Small intestine (tissue), 7 donors: ENCODE data around the gene CHRNA3. TPM values are rescaled to one million over a fixed set of nuclear protein-coding genes. Genes with fewer than 3 reads are reported as not detected.

Experiments
- DNase-seq, 2 donors: peaks; one replicate each; pipeline versions ENCODE4 v3.0.0 to v3.0.0-alpha.2; 2013
- FAIRE-seq: peaks from 2 replicates; lab custom pipeline; 2012; peaks lifted over from hg19 to GRCh38; lab: Jason Lieb, UNC
- H3K27ac ChIP-seq, 3 donors: one replicate each; pipeline ENCODE4 v1.5.1; 2013; ENCODE audit warnings: low read length in 2 of 3, mild to moderate bottlenecking in 2 of 3, control low read depth in 1 of 3, inconsistent platforms in 1 of 3, low read depth in 1 of 3, moderate library complexity in 1 of 3
- H3K27me3 ChIP-seq, 3 donors: one replicate each; pipeline ENCODE4 v1.6.1; 2013; ENCODE audit warnings: low read length in 3 of 3, inconsistent platforms in 1 of 3; ENCODE audit not compliant: control insufficient read depth in 3 of 3, insufficient read depth in 3 of 3
- H3K36me3 ChIP-seq, 3 donors: one replicate each; pipeline ENCODE4 v1.6.1; 2013; ENCODE audit warnings: low read length in 3 of 3, inconsistent platforms in 1 of 3, low read depth in 1 of 3, mild to moderate bottlenecking in 1 of 3, moderate library complexity in 1 of 3; ENCODE audit not compliant: control insufficient read depth in 3 of 3, insufficient read depth in 2 of 3
- H3K4me1 ChIP-seq, 3 donors: one replicate each; pipeline ENCODE4 v1.6.1; 2013; ENCODE audit warnings: low read length in 2 of 3, inconsistent platforms in 1 of 3, low read depth in 1 of 3, mild to moderate bottlenecking in 1 of 3, moderate library complexity in 1 of 3; ENCODE audit not compliant: control insufficient read depth in 3 of 3, insufficient read depth in 2 of 3
- H3K4me3 ChIP-seq, 3 donors: one replicate each; pipeline ENCODE4 v1.5.1; 2013; ENCODE audit warnings: low read length in 3 of 3, control low read depth in 1 of 3, inconsistent platforms in 1 of 3, low read depth in 1 of 3, mild to moderate bottlenecking in 1 of 3, moderate library complexity in 1 of 3
- H3K9me3 ChIP-seq, 2 donors: one replicate each; pipeline ENCODE4 v1.6.1; 2013; ENCODE audit warnings: low read depth in 1 of 2, low read length in 1 of 2; ENCODE audit not compliant: control insufficient read depth in 2 of 2, insufficient read depth in 1 of 2
- WGBS, 3 donors: extraction: QIAGEN DNeasy Blood & Tissue Kit; methylation state at CpG; one replicate each; pipeline ENCODE4 v1.1.7; 2013; 5-methylcytosine and 5-hydroxymethylcytosine counted together
- polyA plus RNA-seq, 4 donors: library from polyadenylated mRNA; stranded (reverse) in 3 of 4; unstranded in 1 of 4; fragments of 200-250 nt in 3 of 4; fragments of 120-200 nt in 1 of 4; gene quantifications; one replicate each; pipeline versions ENCODE4 v1.2.1 to v1.2.3, GENCODE V29; 2013
- donor health status: healthy with polysubstance abuse.
- donor health status: control.
- donor health status: control.
- donor health status: Bipolar disorder and iron deficiency.
- donor health status: healthy.

Gene CHRNA3
- polyA plus RNA-seq, 4 donors = 2.2 to 7.3 TPM; not detected in 2

GRCh38 chr15:78605201-78605600 is 15.6 kb downstream of the CHRNA3 start:
- WGBS, 3 donors = 90 to 92% (median 91%) methylated on average over 5 of the region's 5 CpGs
- DNase-seq (no peak), FAIRE-seq (no peak)
- no peaks in the 10 kb centered on the region for H3K36me3 ChIP-seq
- peaks cover 0 to 4% (median 0%) of the 10 kb centered on the region in 3 donors for H3K27me3 ChIP-seq
- H3K27ac ChIP-seq = no peak overlapping the region
- H3K4me3 ChIP-seq = no peak overlapping the region
- no peaks in the 10 kb centered on the region for H3K9me3 ChIP-seq
- no peaks in the 10 kb centered on the region for H3K4me1 ChIP-seq

DNA sequence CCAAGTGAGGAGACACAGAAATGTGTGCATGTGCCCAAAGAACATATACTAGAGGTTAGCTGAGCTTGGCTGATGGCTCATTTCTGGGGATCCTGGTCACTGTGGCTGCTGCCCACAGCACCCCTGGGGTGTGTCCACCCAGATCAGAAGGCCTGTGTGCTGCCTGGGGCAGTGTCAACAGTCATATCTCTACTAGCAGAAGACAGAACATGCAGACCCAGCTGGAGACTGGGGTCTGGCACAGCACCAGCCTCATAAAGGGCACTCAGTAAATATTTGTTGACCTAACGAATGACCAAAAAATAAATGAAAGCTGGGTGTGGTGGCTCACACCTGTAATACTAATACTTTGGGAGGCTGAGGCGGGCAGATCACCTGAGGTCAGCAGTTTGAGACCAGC is 16.4 kb downstream of the CHRNA3 start:
- Histone ChIP-seq H3K27me3 (peaks cover 0 to 4% (median 0%) of the 10 kb centered on the region in 3 donors), H3K4me1 (no peaks in the 10 kb centered on the region), H3K9me3 (no peaks in the 10 kb centered on the region), H3K27ac (no peak overlapping the region), H3K4me3 (no peak overlapping the region), H3K36me3 (no peaks in the 10 kb centered on the region)
- 55 to 84% (median 64%) methylated on average over 2 of the region's 2 CpGs for WGBS, 3 donors
- no peak for FAIRE-seq
- peak in 1 of 2 donors; percentile 20 for DNase-seq

DNA sequence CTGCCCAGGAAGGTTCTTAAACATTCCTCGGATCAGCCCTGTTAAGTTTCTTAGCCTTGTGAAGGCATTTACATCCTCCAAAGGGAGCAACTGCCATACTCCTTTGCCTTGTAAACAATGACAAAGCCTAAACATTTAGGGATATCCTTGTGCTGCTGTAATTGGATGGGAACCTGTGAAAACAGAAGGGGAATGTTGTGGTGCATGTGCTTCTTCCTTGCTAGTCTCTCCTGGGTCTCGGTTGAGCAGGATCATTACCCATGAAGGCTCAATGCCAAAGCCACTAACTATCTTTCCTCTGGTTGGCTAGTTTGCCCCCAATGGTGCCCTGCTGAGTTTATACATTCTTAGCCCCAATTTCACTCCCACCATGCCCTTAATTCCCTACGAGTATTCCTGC is 17.3 kb downstream of the CHRNA3 start:
- DNase-seq (no peak), FAIRE-seq (no peak)
- no peaks in the 10 kb centered on the region for H3K9me3 ChIP-seq
- peaks cover 0 to 4% (median 0%) of the 10 kb centered on the region in 3 donors for H3K27me3 ChIP-seq
- no peaks in the 10 kb centered on the region for H3K4me1 ChIP-seq
- no peak overlapping the region for H3K4me3 ChIP-seq
- H3K36me3 ChIP-seq = no peaks in the 10 kb centered on the region
- WGBS, 3 donors = 57 to 74% (median 63%) methylated on average over 3 of the region's 3 CpGs
- no peak overlapping the region for H3K27ac ChIP-seq

GRCh38 chr15:78599189-78599588 is 21.6 kb downstream of the CHRNA3 start:
- peaks cover 0 to 2% (median 0%) of the 10 kb centered on the region in 3 donors for H3K27me3 ChIP-seq
- FAIRE-seq (no peak), DNase-seq (no peak)
- no peaks in the 10 kb centered on the region for H3K9me3 ChIP-seq
- H3K27ac ChIP-seq = no peak overlapping the region
- no peak overlapping the region for H3K4me3 ChIP-seq
- no peaks in the 10 kb centered on the region for H3K4me1 ChIP-seq
- H3K36me3 ChIP-seq = no peaks in the 10 kb centered on the region

- WGBS, 3 donors = 88 to 90% (median 89%) methylated on average over 3 of the region's 3 CpGs
- FAIRE-seq (no peak), DNase-seq (no peak)
- H3K9me3 ChIP-seq = no peaks in the 10 kb centered on the region
- H3K4me3 ChIP-seq = no peak overlapping the region
- no peaks in the 10 kb centered on the region for H3K36me3 ChIP-seq
- H3K4me1 ChIP-seq = no peaks in the 10 kb centered on the region
- no peak overlapping the region for H3K27ac ChIP-seq
- no peaks in the 10 kb centered on the region for H3K27me3 ChIP-seq
Observed at GRCh38 chr15:78598348-78598747, 22.4 kb downstream of the CHRNA3 start.

DNA sequence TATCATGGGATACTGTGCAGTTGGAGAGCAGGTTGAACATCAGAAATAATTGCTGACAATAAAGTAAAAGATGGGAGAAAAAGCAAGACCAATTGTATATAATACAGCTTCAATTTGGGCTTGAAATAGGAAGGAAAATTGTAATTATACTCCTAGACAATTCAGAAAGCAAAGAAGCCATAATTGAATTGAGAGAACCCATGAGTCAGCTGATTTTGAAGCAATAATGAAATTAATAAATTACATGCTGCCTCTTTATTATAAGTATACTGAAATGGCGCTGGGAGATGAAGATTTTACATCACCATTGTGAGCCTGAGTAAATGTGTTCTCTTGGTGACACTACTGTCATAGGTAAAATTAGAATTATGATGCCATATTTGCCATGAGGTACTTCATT is 23.2 kb downstream of the CHRNA3 start:
- no peak overlapping the region for H3K4me3 ChIP-seq
- H3K27me3 ChIP-seq = no peaks in the 10 kb centered on the region
- DNase-seq = no peak
- H3K4me1 ChIP-seq = no peaks in the 10 kb centered on the region
- no peak for FAIRE-seq
- 89 to 98% (median 94%) methylated on average over 1 of the region's 1 CpG for WGBS, 3 donors
- H3K27ac ChIP-seq = no peak overlapping the region
- H3K9me3 ChIP-seq = no peaks in the 10 kb centered on the region
- no peaks in the 10 kb centered on the region for H3K36me3 ChIP-seq

GRCh38 chr15:78574944-78575343 is 45.9 kb downstream of the CHRNA3 start:
- H3K4me3 ChIP-seq = no peak overlapping the region
- H3K9me3 ChIP-seq = no peaks in the 10 kb centered on the region
- FAIRE-seq (no peak), DNase-seq (no peak)
- H3K36me3 ChIP-seq = no peaks in the 10 kb centered on the region
- no peaks in the 10 kb centered on the region for H3K27me3 ChIP-seq
- no peaks in the 10 kb centered on the region for H3K4me1 ChIP-seq
- 95 to 100% (median 96%) methylated on average over 1 of the region's 1 CpG for WGBS, 3 donors
- no peak overlapping the region for H3K27ac ChIP-seq

DNA sequence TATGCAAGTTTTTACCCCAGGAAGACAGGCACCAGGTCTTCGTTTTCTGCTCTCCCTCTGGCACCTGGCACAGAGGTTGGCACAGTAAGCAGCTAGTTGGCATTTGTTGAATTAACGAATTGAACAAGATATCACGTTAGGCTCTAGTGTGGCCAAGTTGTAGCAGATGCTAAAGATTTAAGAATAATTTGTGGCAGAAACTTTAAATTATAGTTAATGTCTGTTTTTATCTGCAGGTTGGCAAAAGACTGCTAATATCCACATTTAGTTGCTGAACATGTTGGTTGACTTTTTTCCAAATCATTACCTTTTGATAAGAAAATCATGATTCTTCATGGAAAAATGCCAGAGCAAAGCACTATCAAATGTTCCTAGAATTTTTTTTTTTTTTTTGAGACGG is 47.4 kb downstream of the CHRNA3 start:
- Histone ChIP-seq H3K4me3 (no peak overlapping the region), H3K27ac (no peak overlapping the region), H3K36me3 (no peaks in the 10 kb centered on the region), H3K9me3 (no peaks in the 10 kb centered on the region), H3K27me3 (no peaks in the 10 kb centered on the region), H3K4me1 (no peaks in the 10 kb centered on the region)
- no peak for DNase-seq
- WGBS, 3 donors = 65 to 89% (median 76%) methylated on average over 4 of the region's 4 CpGs
- no peak for FAIRE-seq

DNA sequence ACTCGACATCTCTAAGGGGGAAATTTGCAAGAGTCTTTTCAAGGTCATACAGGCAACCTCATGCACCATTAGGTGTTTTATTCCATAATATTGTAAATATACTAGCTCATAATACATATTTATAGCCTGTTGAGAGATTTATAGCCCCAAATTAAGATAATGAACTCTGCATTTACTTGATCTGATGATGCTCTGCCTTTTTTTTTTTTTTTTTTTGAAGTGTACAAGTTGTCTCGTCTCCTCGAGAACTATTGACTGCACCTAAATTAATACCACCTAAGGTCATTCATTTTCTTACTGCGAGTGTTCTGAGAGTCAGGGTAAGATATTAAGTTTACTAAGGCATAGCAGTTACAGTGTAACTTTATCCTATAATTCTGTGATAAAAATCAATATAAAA is 49.4 kb downstream of the CHRNA3 start:
- no peak for FAIRE-seq

More for the DNA sequence above, 49.4 kb downstream of the CHRNA3 start:
- WGBS, 3 donors = 38 to 74% (median 51%) methylated on average over 4 of the region's 4 CpGs
- Histone ChIP-seq H3K4me3 (no peak overlapping the region), H3K4me1 (no peaks in the 10 kb centered on the region), H3K27ac (no peak overlapping the region), H3K9me3 (no peaks in the 10 kb centered on the region), H3K27me3 (peaks cover 0 to under 1% (median 0%) of the 10 kb centered on the region in 3 donors), H3K36me3 (no peaks in the 10 kb centered on the region)
- no peak for DNase-seq
